Limb (tissue), 2 donors: ENCODE measurements around the gene ZNF280A.
"Not testable (repeated sequence)": the region's sequence is repeated elsewhere in the genome, so short reads cannot be mapped to it uniquely, and the experiment has no call there.

Source experiments
- DNase-seq, 2 donors: peaks; one replicate each; pipeline ENCODE4 v3.0.0-alpha.2; 2016; ENCODE audit errors: extremely low spot score in 2 of 2

ZNF280A gene

DNA sequence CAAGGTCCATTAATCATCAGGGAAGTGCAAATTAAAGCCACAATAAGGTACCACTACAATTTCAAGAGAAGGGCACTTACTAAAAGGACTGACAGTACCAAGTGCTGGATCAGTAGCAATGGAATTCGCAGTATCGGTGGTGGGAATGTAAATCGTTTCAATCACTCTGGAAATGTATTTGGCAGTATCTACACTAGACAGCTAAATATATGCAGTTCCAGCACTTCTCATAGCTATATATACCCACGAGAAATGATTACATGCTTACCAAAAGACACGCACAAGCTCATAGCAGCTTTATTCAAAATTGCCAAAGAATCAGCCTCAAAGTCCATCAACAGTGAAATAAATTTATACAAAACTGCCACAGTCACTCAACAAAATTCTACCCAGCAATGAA lies 7.1 kb downstream of the ZNF280A start:
- DNase-seq: no peak

DNA sequence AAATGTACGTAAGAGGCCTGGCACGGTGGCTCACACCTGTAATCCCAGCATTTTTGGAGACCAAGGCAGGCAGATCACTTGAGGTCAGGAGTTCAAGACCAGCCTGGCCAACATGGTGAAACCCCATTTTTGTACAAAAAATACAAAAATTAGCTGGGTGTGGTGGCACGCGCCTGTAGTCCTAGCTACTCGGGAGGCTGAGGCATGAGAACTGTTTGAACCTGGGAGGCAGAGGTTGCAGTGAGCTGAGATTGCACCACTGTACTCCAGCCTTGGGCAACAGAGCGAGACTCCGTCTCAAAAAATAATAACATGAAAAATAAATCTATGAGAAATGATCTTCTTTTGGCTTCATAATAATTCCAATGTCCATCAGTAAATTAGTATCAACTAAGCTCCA lies 9.2 kb downstream of the ZNF280A start:
- DNase-seq: not testable (repeated sequence)

DNA sequence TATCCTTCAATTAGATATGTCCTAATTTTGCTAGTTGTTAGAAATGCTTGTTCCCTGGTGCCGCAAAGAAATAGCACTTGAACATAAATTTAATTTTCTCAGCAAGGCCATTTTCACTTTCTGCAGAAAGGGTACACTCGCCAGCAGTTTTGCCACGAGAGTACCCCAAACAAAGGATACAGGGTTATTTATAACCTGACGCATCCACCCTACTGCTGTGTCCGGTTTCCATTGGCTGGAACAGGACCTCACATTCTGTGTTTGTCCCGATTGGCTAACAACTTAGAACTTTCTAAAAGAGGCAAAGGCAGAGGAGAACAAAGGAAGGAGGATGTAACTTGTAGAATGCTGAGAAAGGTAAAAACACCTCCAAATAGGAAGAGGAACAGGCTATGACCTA lies 10.2 kb downstream of the ZNF280A start:
- not testable (repeated sequence) for DNase-seq

DNA sequence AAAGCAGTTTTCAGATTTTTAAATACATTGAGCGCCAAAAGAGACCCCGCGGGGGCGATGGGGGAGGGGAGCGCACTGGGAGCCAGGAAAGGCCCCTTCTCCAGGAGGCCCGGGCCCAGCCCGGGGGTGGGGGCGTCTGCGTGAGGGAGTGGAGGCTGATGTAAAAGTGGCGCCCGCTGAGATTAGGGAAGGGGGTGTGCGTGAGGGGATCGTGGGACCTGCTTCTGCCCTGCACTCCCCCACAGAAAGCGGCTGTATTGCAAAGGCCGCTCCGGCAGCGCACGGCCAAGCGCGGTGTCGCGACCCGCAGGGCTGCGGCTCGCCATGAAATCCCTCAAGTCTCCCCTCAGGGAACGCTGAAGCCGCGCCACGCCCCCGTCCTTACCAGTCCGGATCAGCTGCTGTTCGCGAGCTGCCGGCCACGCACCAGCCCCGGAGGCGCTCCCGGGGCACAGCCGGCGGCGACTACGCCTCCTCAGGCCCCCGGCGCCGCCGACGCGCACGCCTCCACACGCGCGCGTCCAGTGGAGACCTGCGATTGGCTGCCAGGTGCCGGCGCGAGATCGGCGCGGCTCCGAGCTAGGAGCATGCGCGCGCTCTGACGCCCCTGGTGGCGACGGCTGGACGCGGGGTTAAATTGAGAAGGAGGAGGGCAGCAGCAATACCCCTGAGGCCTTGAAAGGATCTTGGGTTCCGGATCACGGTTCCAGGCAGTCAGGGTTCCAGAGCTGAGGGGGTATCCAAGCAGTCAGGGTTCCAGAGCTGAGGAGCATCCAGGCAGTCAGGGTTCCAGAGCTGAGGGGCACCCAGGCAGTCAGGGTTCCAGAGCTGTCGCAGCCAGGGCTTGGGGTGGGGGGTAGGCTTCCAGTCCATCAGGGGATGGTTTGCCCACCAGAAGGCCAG lies 11.5 kb downstream of the ZNF280A start, which contains the start of gene ZNF280B:
Gene ZNF280B (minus strand): TSS at position 469 of the 903 bp plus-strand sequence. CDS start 19,344 bp downstream, outside the sequence.
- peak; percentile 66 to 89 for DNase-seq

DNA sequence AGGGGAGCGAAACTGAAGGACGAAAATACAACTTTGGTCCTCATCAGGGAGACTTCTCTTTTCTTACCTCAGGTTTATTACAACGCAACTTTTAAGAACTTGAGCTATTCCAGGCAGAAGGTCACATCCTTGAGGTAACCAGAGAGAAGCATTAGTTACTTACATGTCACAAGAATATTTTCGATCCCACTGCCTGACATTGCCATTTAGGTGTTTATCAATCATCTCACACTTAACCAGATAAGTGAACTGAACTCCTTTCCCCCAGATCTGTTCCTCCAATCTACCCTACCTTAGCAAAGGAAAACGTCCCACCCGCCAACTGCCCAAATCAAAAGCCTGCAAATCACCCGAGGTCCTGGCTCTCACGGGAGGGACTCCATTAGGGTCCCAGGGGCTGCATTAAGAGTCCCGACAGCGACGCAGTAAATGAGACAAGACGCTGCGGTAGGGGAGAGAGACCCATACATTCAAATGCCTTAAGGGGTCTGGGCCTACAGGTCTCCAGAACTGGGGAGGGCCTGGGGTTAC lies 12.3 kb downstream of the ZNF280A start:
- DNase-seq: no peak

DNA sequence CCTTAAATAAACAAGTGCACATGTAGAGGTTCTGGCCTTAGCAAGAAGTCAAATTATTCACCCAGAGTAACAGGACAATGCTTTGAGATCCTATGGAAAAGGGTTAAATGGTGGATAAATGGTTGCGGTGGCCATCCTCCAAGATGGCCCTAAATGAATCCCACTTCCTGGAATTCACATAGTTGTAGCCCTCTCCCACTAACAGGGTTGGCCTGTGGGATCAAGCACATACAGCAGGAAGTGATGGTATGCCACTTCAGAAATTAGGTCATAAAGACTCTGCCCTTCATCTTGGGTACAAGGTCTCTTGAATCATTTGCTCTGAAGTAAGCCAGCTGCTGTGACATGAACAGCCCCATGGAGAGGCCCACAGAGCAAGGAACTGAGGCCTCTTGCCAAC lies 13.3 kb downstream of the ZNF280A start:
- no peak for DNase-seq

DNA sequence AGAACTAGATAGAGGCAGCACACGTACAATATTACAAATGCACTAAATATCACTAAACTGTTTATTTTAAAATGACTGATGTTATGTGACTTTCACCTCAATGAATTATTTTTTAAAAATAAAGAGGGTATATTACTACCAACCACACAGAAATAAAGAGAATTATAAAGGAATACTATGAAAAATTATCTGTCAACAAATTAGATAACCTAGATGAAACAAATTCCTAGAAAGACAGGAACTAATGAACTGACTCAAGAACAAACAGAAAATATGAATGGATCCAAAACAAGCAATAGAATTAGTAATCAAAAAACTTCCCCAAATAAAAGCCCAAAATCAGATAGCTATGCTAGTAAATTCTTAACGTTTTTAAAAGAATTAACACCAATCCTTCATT lies 21.8 kb downstream of the ZNF280A start:
- DNase-seq: no peak

DNA sequence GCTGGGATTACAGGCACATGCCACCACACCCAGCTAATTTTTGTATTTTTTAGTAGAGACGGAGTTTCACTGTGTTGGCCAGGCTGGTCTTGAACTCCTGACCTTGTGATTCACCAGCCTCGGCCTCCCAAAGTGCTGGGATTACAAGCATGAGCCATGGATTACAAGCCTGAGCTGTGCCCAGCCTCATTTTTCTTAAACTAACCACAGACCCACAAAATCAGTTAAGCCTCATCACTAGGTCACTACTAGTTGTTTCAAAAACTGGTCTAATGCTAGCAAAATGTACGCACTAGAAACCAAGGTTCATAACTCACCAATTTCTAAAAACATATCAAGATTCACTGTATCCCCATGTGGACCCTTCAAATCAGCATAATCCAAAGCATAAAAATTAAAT lies 28.5 kb downstream of the ZNF280A start:
- not testable (repeated sequence) for DNase-seq

GRCh38 chr22:22488736-22489135 lies 31.3 kb downstream of the ZNF280A start:
- DNase-seq: no peak

GRCh38 chr22:22487869-22488597 lies 32.0 kb downstream of the ZNF280A start:
- no peak for DNase-seq

DNA sequence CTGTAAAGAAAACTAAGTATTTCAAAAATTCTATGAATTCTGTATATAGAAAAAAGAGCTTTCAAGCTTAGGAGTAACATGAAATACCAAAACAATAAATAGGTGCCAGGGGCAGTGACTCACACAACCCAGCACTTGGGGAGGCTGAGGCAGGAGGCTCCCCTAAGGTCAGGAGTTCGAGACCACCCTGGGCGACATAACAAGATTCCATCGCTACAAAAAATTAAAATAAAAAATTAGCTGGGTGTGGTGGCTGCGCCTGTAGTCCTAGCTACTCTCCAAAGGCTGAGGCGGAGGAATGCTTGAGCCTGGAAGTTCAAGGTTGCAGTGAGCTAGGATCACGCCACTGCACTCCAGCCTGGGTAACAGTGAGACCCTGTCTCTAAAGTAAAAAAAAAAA lies 33.0 kb downstream of the ZNF280A start:
- DNase-seq: no peak

DNA sequence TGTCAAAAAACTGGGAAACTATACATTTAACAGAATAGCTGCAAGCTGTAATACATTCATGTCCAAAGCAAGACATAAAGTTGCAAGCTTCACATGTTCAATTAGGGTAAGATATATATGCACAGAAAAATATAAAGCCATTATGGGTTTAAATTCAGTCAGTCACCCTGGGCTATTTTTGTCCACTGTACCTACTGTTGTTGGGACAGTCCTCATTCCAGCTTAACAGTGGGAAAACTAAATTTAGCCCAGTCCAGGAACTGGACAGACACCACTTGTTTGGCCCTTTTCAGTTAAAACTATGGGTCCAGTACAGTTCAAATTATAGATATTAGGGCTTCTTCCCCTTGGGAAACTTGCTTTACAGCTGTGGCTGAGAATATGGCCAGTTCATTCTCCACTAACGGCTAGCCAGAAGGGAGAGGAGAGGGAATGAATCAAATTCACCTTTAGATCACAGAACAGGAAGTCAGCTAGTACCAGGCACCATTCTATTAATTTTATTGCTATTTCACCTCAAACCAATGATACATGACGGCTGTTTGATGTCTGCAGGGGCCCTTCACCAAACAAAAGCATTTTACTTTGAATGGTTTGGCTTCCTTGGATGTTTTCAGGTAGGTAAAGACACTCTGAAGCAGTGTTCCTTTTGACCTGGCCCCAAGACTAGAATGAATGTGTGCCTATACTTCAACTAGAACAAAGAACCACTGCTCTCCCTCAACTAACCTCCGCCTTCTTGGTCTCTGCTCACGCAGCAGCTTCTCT lies 33.8 kb downstream of the ZNF280A start:
- no peak for DNase-seq

- no peak for DNase-seq
Measured at GRCh38 chr22:22485524-22485923, 34.5 kb downstream of the ZNF280A start.

- no peak for DNase-seq
Measured at GRCh38 chr22:22484023-22484422, 36.0 kb downstream of the ZNF280A start.

- no peak for DNase-seq
Measured at GRCh38 chr22:22480940-22481339, 39.1 kb downstream of the ZNF280A start.

GRCh38 chr22:22479999-22480532 lies 40.0 kb downstream of the ZNF280A start:
- DNase-seq: no peak

GRCh38 chr22:22479116-22479515 lies 41.0 kb downstream of the ZNF280A start:
- no peak for DNase-seq

- DNase-seq: no peak
Measured at GRCh38 chr22:22478470-22478869, 41.6 kb downstream of the ZNF280A start.

DNA sequence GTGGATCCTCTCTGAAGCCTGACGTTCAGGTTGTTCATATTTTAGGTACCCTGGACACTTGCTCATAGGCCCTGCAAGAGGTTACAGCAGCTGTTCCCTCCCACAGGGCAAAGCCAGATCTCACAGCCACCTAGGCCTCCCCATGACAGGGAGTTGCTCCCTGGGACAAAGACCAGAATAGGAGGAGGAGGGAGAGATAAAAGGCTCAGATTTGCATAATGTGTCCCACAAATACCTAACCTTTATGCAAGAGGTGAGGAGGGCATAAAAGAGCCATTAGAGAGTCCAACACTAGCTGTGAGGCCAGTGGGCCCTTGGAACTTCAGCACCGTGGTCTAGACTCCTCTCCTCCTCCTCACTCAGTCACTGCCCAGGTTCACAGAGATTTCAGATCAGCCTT lies 45.3 kb downstream of the ZNF280A start:
- DNase-seq: no peak

DNA sequence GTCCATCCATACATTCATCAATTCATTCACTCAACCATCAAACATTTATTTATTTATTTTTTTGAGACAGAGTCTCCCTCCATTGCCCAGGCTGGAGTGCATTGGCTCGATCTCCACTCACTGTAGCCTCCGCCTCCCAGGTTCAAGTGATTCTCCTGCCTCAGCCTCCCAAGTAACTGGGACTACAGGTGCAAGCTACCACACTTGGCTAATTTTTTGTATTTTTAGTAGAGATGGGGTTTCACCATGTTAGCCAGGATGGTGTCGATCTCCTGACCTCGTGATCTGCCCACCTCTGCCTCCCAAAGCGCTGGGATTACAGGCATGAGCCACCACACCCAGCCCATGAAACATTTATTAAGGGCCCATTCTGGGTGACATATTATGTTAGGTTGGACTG lies 49.0 kb downstream of the ZNF280A start:
- DNase-seq: not testable (repeated sequence)

GRCh38 chr22:22469527-22469926 lies 50.5 kb downstream of the ZNF280A start:
- DNase-seq: no peak
